Esophagus squamous epithelium (tissue), 4 donors: ENCODE data around the gene EYS.

Experiments used
- CTCF ChIP-seq, 6 experiments: fragments of 450-650 bp in 4 of 6; fragments of 200-600 bp in 2 of 6; sonication (generic) in 2 of 6; IDR thresholded peaks; one replicate each; pipeline ENCODE4 v1.5.1; 2016 to 2019; ENCODE audit warnings: antibody characterized with exemption in 6 of 6, mild to moderate bottlenecking in 4 of 6, moderate library complexity in 4 of 6
- POLR2A ChIP-seq, 4 donors: fragments of 450-650 bp; IDR thresholded peaks; one replicate each; pipeline ENCODE4 v1.6.1; 2017; ENCODE audit warnings: antibody characterized with exemption in 4 of 4, mild to moderate bottlenecking in 4 of 4, moderate library complexity in 3 of 4

- TF ChIP-seq CTCF (IDR thresholded peaks at IDR 0.05), result no peak
- TF ChIP-seq POLR2A (IDR thresholded peaks at IDR 0.05), result no peak
These were observed 608.7 kb downstream of the EYS start for GRCh38 chr6:65098349-65098748.
